SU-DHL-6 (cell line): ENCODE results near the gene MEI4.
"Not testable (repeated sequence)": the region's sequence is repeated elsewhere in the genome, so short reads cannot be mapped to it uniquely, and the experiment has no call there.

Experiments
- H2AFZ ChIP-seq: fragments of 200-600 bp; sonication (generic); 2 replicates; pipeline ENCODE4 v1.6.1; 2014; ENCODE audit warnings: low read depth, mild to moderate bottlenecking, moderate library complexity, mixed read lengths, antibody characterized with exemption, low read length; ENCODE audit not compliant: severe bottlenecking
- H3F3A ChIP-seq: fragments of 200-600 bp; shearing (Covaris generic); 2 replicates; pipeline ENCODE4 v1.6.0; 2016; ENCODE audit warnings: antibody characterized with exemption, mild to moderate bottlenecking; ENCODE audit not compliant: insufficient read depth
- H3K27ac ChIP-seq: fragments of 200-600 bp; sonication (generic); 2 replicates; pipeline ENCODE4 v1.5.1; 2016; ENCODE audit warnings: low read depth, mild to moderate bottlenecking, low read length, moderate library complexity, mixed read lengths
- H3K27me3 ChIP-seq: fragments of 200-600 bp; sonication (generic), shearing (Covaris generic); 2 replicates; pipeline ENCODE4 v1.6.0; 2014; ENCODE audit warnings: mild to moderate bottlenecking, low read length
- H3K36me3 ChIP-seq: fragments of 200-600 bp; sonication (generic); 2 replicates; pipeline ENCODE4 v1.6.1; 2014; ENCODE audit warnings: mild to moderate bottlenecking, low read length, mixed read lengths
- H3K4me2 ChIP-seq: fragments of 300-600, 200-600 bp; shearing (Covaris generic), sonication (generic); 2 replicates; pipeline ENCODE4 v1.6.0; 2014; ENCODE audit warnings: low read length, low read depth, mild to moderate bottlenecking; ENCODE audit not compliant: poor library complexity, severe bottlenecking
- H3K4me3 ChIP-seq: fragments of 200-600 bp; sonication (generic); 2 replicates; pipeline ENCODE4 v1.5.1; 2014; ENCODE audit warnings: antibody characterized with exemption, low read length, mild to moderate bottlenecking, mixed read lengths; ENCODE audit not compliant: insufficient read depth, poor library complexity, severe bottlenecking
- H3K79me2 ChIP-seq: fragments of 200-600 bp; sonication (generic); 2 replicates; pipeline ENCODE4 v1.6.1; 2014; ENCODE audit warnings: mild to moderate bottlenecking, low read length, moderate library complexity; ENCODE audit not compliant: insufficient read depth
- H3K9ac ChIP-seq: fragments of 200-600 bp; sonication (generic); 2 replicates; pipeline ENCODE4 v1.7.0; 2014; ENCODE audit warnings: mild to moderate bottlenecking, low read length
- H3K9me2 ChIP-seq: fragments of 200-600 bp; sonication (generic); replicated peaks from 2 replicates; pipeline ENCODE4 v1.6.1; 2014; ENCODE audit warnings: low read length; ENCODE audit not compliant: insufficient read depth
- H3K9me3 ChIP-seq: fragments of 200-600 bp; sonication (generic); 2 replicates; pipeline ENCODE4 v1.6.1; 2014; ENCODE audit warnings: low read length, mixed read lengths; ENCODE audit not compliant: insufficient read depth
- H4K20me1 ChIP-seq: fragments of 200-600 bp; sonication (generic); 2 replicates; pipeline ENCODE4 v1.6.1; 2014; ENCODE audit warnings: low read depth, mild to moderate bottlenecking, antibody characterized with exemption, low read length, moderate library complexity, mixed read lengths
- EZH2phosphoT487 ChIP-seq: fragments of 200-600 bp; sonication (generic), shearing (Covaris generic); conservative IDR thresholded peaks from 2 replicates; pipeline ENCODE4 v1.6.1; 2018; ENCODE audit warnings: mild to moderate bottlenecking, antibody characterized with exemption, low read length, moderate library complexity, mixed read lengths
- TF ChIP-seq, protein P1 (sequence below): fragments of 200-600 bp; sonication (generic); IDR thresholded peaks from one replicate; pipeline ENCODE4 v1.5.1; 2017; ENCODE audit warnings: antibody characterized with exemption, mild to moderate bottlenecking, low read length, moderate library complexity; ENCODE audit not compliant: insufficient read depth, poor library complexity, severe bottlenecking

Gene MEI4

DNA sequence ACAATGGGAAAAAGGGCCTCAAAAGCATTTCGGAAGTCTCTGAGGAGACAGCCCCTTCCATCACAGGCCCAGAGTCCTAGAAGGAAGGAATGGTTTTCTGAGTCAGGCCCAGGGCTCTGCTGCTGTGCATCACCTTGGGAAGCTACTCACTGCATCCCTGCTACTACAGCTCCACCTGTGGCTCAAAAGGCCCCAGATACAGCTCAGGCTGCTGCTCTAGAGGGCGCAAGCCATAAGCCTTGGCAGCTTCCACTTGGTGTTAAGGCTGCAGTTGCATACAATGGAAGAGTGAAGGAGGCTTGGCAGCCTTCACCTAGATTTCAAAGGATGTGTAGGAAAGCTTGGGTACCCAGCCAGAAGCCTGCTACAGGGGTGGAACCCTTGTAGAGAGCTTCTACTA is 54.8 kb downstream of the MEI4 start:
- H3K4me2 ChIP-seq, result no peak overlapping the region
- H3F3A ChIP-seq, result no peaks in the 10 kb centered on the region
- no peaks in the 10 kb centered on the region for H3K9me2 ChIP-seq
- H3K79me2 ChIP-seq, result no peaks in the 10 kb centered on the region
- H2AFZ ChIP-seq, result no peak overlapping the region
- H3K9ac ChIP-seq, result no peak overlapping the region
- H3K4me3 ChIP-seq, result no peak overlapping the region
- H3K27me3 ChIP-seq, result no peaks in the 10 kb centered on the region
- TF ChIP-seq EZH2phosphoT487, result no peak
- TF ChIP-seq, protein P1, sequence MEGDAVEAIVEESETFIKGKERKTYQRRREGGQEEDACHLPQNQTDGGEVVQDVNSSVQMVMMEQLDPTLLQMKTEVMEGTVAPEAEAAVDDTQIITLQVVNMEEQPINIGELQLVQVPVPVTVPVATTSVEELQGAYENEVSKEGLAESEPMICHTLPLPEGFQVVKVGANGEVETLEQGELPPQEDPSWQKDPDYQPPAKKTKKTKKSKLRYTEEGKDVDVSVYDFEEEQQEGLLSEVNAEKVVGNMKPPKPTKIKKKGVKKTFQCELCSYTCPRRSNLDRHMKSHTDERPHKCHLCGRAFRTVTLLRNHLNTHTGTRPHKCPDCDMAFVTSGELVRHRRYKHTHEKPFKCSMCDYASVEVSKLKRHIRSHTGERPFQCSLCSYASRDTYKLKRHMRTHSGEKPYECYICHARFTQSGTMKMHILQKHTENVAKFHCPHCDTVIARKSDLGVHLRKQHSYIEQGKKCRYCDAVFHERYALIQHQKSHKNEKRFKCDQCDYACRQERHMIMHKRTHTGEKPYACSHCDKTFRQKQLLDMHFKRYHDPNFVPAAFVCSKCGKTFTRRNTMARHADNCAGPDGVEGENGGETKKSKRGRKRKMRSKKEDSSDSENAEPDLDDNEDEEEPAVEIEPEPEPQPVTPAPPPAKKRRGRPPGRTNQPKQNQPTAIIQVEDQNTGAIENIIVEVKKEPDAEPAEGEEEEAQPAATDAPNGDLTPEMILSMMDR, result no peak
- H3K27ac ChIP-seq, result no peak overlapping the region
- no peaks in the 10 kb centered on the region for H3K36me3 ChIP-seq
- H3K9me3 ChIP-seq, result no peaks in the 10 kb centered on the region
- H4K20me1 ChIP-seq, result no peaks in the 10 kb centered on the region

GRCh38 chr6:77715588-77715987 is 62.7 kb downstream of the MEI4 start:
- Histone ChIP-seq H3K9me2 (no peaks in the 10 kb centered on the region), H3K36me3 (no peaks in the 10 kb centered on the region), H3K79me2 (no peaks in the 10 kb centered on the region), H2AFZ (no peak overlapping the region), H3K27me3 (no peaks in the 10 kb centered on the region), H3K27ac (no peak overlapping the region), H3F3A (no peaks in the 10 kb centered on the region), H3K4me2 (no peak overlapping the region), H4K20me1 (no peaks in the 10 kb centered on the region), H3K9ac (no peak overlapping the region), H3K4me3 (no peak overlapping the region), H3K9me3 (no peaks in the 10 kb centered on the region)
- TF ChIP-seq, protein P1, result no peak

DNA sequence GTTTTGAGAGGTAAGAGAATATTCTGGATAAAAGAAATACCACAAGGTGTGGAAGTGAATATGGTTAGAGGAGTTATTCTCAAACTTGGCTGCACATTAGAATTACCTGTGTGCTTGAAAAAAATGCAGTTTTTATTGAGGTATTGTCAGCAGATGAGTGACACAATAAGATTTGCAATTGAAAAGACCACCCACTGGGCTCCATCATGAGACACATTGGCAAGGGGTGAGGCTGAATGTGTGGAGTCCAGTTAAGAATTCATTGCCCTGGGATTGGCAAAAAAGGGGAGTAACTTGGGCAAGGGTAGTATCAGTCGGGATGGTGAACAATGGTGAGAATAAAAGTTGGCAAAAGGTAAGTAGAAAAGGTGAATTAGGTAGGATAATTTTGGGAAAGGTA is 63.5 kb downstream of the MEI4 start:
- Histone ChIP-seq H2AFZ (no peak overlapping the region), H3K9ac (no peak overlapping the region), H4K20me1 (no peaks in the 10 kb centered on the region), H3K4me2 (no peak overlapping the region), H3K27ac (no peak overlapping the region), H3K4me3 (no peak overlapping the region), H3K9me3 (no peaks in the 10 kb centered on the region), H3K27me3 (no peaks in the 10 kb centered on the region), H3K9me2 (no peaks in the 10 kb centered on the region), H3K79me2 (no peaks in the 10 kb centered on the region), H3F3A (no peaks in the 10 kb centered on the region), H3K36me3 (no peaks in the 10 kb centered on the region)
- no peak for TF ChIP-seq EZH2phosphoT487
- TF ChIP-seq, protein P1, result no peak

GRCh38 chr6:77736010-77736409 is 83.2 kb downstream of the MEI4 start:
- H3K4me3 ChIP-seq, H4K20me1 ChIP-seq, H3K9me2 ChIP-seq, H3K27ac ChIP-seq, H3K9ac ChIP-seq, H3K4me2 ChIP-seq, H2AFZ ChIP-seq, H3K27me3 ChIP-seq, H3K36me3 ChIP-seq, H3K79me2 ChIP-seq, H3F3A ChIP-seq, H3K9me3 ChIP-seq: not testable (repeated sequence)
